NOMO-1 treated with dmso at 0.1 percent for 144 hours (cell line): ENCODE results near the gene HID1.
"Not testable (repeated sequence)": the region's sequence is repeated elsewhere in the genome, so short reads cannot be mapped to it uniquely, and the experiment has no call there.

Source experiments
- DNase-seq: peaks from one replicate; lab custom pipeline; 2025; ENCODE audit not compliant: unreplicated experiment; lab: John Stamatoyannopoulos, UW

HID1 gene

GRCh38 chr17:74922694-74923537 lies 49.6 kb downstream of the HID1 start, which contains the start of gene USH1G:
TSS of gene USH1G (minus strand) at chr17:74923255. CDS start at chr17:74923073, 182 bp downstream.
- DNase-seq = no peak

- DNase-seq = no peak
These were observed 50.4 kb downstream of the HID1 start for GRCh38 chr17:74922172-74922571.

GRCh38 chr17:74921769-74922168 lies 50.8 kb downstream of the HID1 start:
- no peak for DNase-seq

GRCh38 chr17:74921026-74921681 lies 51.4 kb downstream of the HID1 start:
- DNase-seq = no peak

GRCh38 chr17:74920642-74921025 lies 51.9 kb downstream of the HID1 start:
- no peak for DNase-seq

GRCh38 chr17:74920306-74920620 lies 52.3 kb downstream of the HID1 start:
- DNase-seq = no peak

- DNase-seq = no peak
These were observed 52.9 kb downstream of the HID1 start for GRCh38 chr17:74919440-74920305.

GRCh38 chr17:74918906-74919305 lies 53.7 kb downstream of the HID1 start:
- no peak for DNase-seq

GRCh38 chr17:74917430-74917829 lies 55.1 kb downstream of the HID1 start:
- DNase-seq = no peak

- DNase-seq = no peak
These were observed 55.7 kb downstream of the HID1 start for GRCh38 chr17:74916851-74917199.

GRCh38 chr17:74916136-74916850 lies 56.3 kb downstream of the HID1 start:
- DNase-seq = no peak

GRCh38 chr17:74911423-74911822 lies 61.1 kb downstream of the HID1 start:
- not testable (repeated sequence) for DNase-seq

GRCh38 chr17:74909097-74909496 lies 63.5 kb downstream of the HID1 start:
- not testable (repeated sequence) for DNase-seq

GRCh38 chr17:74907012-74907411 lies 65.5 kb downstream of the HID1 start:
- DNase-seq = no peak

GRCh38 chr17:74906214-74906793 lies 66.3 kb downstream of the HID1 start:
- DNase-seq = not testable (repeated sequence)

- DNase-seq = no peak
These were observed 67.7 kb downstream of the HID1 start for GRCh38 chr17:74904687-74905409.

- no peak for DNase-seq
These were observed 68.9 kb downstream of the HID1 start for GRCh38 chr17:74903671-74904070.

- no peak for DNase-seq
These were observed 69.5 kb downstream of the HID1 start for GRCh38 chr17:74903034-74903433.

GRCh38 chr17:74901353-74902135 lies 71.0 kb downstream of the HID1 start:
- no peak for DNase-seq
